Measurements from ENCODE around the gene IGF2BP2. TPM values are rescaled to one million over a fixed set of nuclear protein-coding genes. Genes with fewer than 3 reads are reported as not detected.
"Not testable (repeated sequence)": the region's sequence is repeated elsewhere in the genome, so short reads cannot be mapped to it uniquely, and the experiment has no call there.

Gene IGF2BP2
- total and polyA plus RNA-seq, 3 donors from 2014 or later: 18.9 to 29.1 (median 19.4) TPM

GRCh38 chr3:185789891-185790830, 34.7 kb downstream of the IGF2BP2 start:
- DNase-seq: no peak
- H3K4me3 ChIP-seq: no peak overlapping the region
- WGBS, 2 donors: 73 to 81% methylated on average over 5 of the region's 5 CpGs
- H3K36me3 ChIP-seq (ENCODE audit: low read depth, missing control alignments): no peaks in the 10 kb centered on the region
- no peaks in the 10 kb centered on the region for H3K27me3 ChIP-seq
- no peaks in the 10 kb centered on the region for H3K9me3 ChIP-seq
- H3K27ac ChIP-seq: no peak overlapping the region
- TF ChIP-seq CTCF (IDR thresholded peaks at IDR 0.05) (no peak), POLR2A (IDR thresholded peaks at IDR 0.05) (no peak)
- H3K4me1 ChIP-seq: no peaks in the 10 kb centered on the region
- intact Hi-C loops (cut with DNase I; ENCODE audit: low total_unique reads): no loop called here

GRCh38 chr3:185789134-185789533, 35.7 kb downstream of the IGF2BP2 start:
- no peak for DNase-seq
- no peaks in the 10 kb centered on the region for H3K27me3 ChIP-seq
- intact Hi-C loops (cut with DNase I; ENCODE audit: low total_unique reads): no loop called here
- no peak overlapping the region for H3K27ac ChIP-seq
- WGBS, 2 donors: 96% methylated on average over 2 of the region's 2 CpGs
- no peak overlapping the region for H3K4me3 ChIP-seq
- TF ChIP-seq POLR2A (IDR thresholded peaks at IDR 0.05) (no peak), CTCF (IDR thresholded peaks at IDR 0.05) (no peak)
- H3K4me1 ChIP-seq: no peaks in the 10 kb centered on the region
- no peaks in the 10 kb centered on the region for H3K36me3 ChIP-seq (ENCODE audit: low read depth, missing control alignments)
- H3K9me3 ChIP-seq: no peaks in the 10 kb centered on the region

GRCh38 chr3:185788292-185788691, 36.5 kb downstream of the IGF2BP2 start:
- Histone ChIP-seq H3K4me1 (no peaks in the 10 kb centered on the region), H3K4me3 (no peak overlapping the region), H3K27ac (no peak overlapping the region), H3K9me3 (no peaks in the 10 kb centered on the region), H3K27me3 (no peaks in the 10 kb centered on the region), H3K36me3 (ENCODE audit: low read depth, missing control alignments) (no peaks in the 10 kb centered on the region)
- intact Hi-C loops (cut with DNase I; ENCODE audit: low total_unique reads): no loop called here
- WGBS, 2 donors: 91 to 100% methylated on average over 2 of the region's 2 CpGs
- TF ChIP-seq CTCF (IDR thresholded peaks at IDR 0.05): no peak
- no peak for TF ChIP-seq POLR2A (IDR thresholded peaks at IDR 0.05)
- no peak for DNase-seq

GRCh38 chr3:185786956-185787877, 37.6 kb downstream of the IGF2BP2 start:
- Histone ChIP-seq H3K27me3 (no peaks in the 10 kb centered on the region), H3K27ac (no peak overlapping the region), H3K4me3 (no peak overlapping the region), H3K36me3 (ENCODE audit: low read depth, missing control alignments) (no peaks in the 10 kb centered on the region), H3K9me3 (no peaks in the 10 kb centered on the region), H3K4me1 (no peaks in the 10 kb centered on the region)
- intact Hi-C loops (cut with DNase I; ENCODE audit: low total_unique reads): no loop called here
- WGBS, 2 donors: 82 to 86% methylated on average over 20 of the region's 20 CpGs
- DNase-seq: no peak
- TF ChIP-seq POLR2A (IDR thresholded peaks at IDR 0.05) (no peak), CTCF (IDR thresholded peaks at IDR 0.05) (no peak)

GRCh38 chr3:185786258-185786657, 38.6 kb downstream of the IGF2BP2 start:
- intact Hi-C loops (cut with DNase I; ENCODE audit: low total_unique reads); DNase-seq; H3K4me1 ChIP-seq; H3K27me3 ChIP-seq; H3K9me3 ChIP-seq; H3K36me3 ChIP-seq (ENCODE audit: low read depth, missing control alignments); H3K4me3 ChIP-seq; H3K27ac ChIP-seq: not testable (repeated sequence)
- 87 to 91% methylated on average over 8 of the region's 8 CpGs for WGBS, 2 donors

All from testis (tissue), 3 donors.